Gastroesophageal sphincter (tissue), 3 donors: ENCODE measurements around the gene LEP.

Source experiments
- POLR2A ChIP-seq, 2 donors: fragments of 450-650 bp; IDR thresholded peaks; one replicate each; pipeline ENCODE4 v1.6.1; 2017; ENCODE audit warnings: antibody characterized with exemption in 2 of 2, mild to moderate bottlenecking in 2 of 2, moderate library complexity in 1 of 2
- POLR2AphosphoS5 ChIP-seq: sonication (generic); formaldehyde crosslinking; IDR thresholded peaks from one replicate; pipeline ENCODE4 v1.6.1; 2017; ENCODE audit warnings: antibody characterized with exemption
- TF ChIP-seq, protein P1 (sequence below), 4 experiments: fragments of 200-600 bp in 2 of 4; fragments of 450-650 bp in 2 of 4; sonication (generic) in 1 of 4; IDR thresholded peaks; one replicate each; pipeline ENCODE4 v1.5.1; 2017 to 2019; ENCODE audit warnings: antibody characterized with exemption in 4 of 4, mild to moderate bottlenecking in 2 of 4, moderate library complexity in 2 of 4

DNA sequence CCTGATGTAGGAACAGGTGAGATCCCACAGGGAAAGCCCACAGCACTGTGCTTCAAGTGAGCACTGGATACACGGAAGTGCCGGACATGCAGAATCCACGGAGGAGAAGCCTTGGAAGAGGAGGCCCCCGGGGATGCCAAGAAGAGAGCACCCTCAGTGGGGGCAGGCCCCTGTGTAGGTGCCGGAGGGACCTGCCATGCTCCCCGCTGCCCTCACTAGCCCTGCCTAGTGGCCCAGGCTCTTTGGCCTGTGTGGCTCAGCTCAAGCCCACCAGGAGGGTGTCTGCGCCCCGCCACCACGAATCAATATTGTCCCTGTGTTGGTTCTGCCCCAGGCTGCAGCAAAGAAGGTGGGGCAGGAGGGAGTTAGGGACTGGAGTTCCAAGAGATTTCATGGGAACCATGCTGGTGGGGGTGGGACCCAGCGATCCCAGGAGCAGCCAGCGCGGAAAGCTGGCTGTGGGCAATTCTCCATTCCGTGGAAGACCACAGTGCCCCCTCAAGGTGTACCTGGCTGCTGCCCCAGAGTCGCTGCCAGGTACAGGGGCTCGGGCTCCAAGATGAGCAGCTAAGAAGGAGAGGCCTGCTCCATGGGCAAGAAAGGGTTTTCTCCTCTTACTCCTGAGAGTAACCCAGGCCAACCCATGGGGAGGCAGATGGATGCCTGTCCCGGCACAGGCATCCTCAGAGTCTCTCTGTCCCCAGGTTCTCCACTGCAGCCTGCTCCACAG lies 34.9 kb upstream of the LEP start:
- no peak for TF ChIP-seq POLR2A (IDR thresholded peaks at IDR 0.05)
- TF ChIP-seq POLR2AphosphoS5, result no peak
- TF ChIP-seq, protein P1, sequence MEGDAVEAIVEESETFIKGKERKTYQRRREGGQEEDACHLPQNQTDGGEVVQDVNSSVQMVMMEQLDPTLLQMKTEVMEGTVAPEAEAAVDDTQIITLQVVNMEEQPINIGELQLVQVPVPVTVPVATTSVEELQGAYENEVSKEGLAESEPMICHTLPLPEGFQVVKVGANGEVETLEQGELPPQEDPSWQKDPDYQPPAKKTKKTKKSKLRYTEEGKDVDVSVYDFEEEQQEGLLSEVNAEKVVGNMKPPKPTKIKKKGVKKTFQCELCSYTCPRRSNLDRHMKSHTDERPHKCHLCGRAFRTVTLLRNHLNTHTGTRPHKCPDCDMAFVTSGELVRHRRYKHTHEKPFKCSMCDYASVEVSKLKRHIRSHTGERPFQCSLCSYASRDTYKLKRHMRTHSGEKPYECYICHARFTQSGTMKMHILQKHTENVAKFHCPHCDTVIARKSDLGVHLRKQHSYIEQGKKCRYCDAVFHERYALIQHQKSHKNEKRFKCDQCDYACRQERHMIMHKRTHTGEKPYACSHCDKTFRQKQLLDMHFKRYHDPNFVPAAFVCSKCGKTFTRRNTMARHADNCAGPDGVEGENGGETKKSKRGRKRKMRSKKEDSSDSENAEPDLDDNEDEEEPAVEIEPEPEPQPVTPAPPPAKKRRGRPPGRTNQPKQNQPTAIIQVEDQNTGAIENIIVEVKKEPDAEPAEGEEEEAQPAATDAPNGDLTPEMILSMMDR (IDR thresholded peaks at IDR 0.05), result no peak
